Measurements from ENCODE around the gene P2RX2. TPM values are rescaled to one million over a fixed set of nuclear protein-coding genes. Genes with fewer than 3 reads are reported as not detected.

The P2RX2 gene
- total and polyA plus RNA-seq, 8 donors = 0.08 to 12.0 (median 0.37) TPM; not detected in 3

GRCh38 chr12:132582582-132583410 lies 35.8 kb upstream of the P2RX2 start:
- DNase-seq (peak in 2 of 6 donors; percentile 32 to 69), ATAC-seq (no peak), FAIRE-seq (no peak)
- intact Hi-C loops (cut with DNase I) = no loop called here
- no peak overlapping the region for H3K27ac ChIP-seq
- no peaks in the 10 kb centered on the region for H3K27me3 ChIP-seq
- no peak overlapping the region for H3K4me3 ChIP-seq
- peaks cover 0 to 4% (median 0%) of the 10 kb centered on the region in 3 donors for H3K36me3 ChIP-seq
- TF ChIP-seq, protein P1, sequence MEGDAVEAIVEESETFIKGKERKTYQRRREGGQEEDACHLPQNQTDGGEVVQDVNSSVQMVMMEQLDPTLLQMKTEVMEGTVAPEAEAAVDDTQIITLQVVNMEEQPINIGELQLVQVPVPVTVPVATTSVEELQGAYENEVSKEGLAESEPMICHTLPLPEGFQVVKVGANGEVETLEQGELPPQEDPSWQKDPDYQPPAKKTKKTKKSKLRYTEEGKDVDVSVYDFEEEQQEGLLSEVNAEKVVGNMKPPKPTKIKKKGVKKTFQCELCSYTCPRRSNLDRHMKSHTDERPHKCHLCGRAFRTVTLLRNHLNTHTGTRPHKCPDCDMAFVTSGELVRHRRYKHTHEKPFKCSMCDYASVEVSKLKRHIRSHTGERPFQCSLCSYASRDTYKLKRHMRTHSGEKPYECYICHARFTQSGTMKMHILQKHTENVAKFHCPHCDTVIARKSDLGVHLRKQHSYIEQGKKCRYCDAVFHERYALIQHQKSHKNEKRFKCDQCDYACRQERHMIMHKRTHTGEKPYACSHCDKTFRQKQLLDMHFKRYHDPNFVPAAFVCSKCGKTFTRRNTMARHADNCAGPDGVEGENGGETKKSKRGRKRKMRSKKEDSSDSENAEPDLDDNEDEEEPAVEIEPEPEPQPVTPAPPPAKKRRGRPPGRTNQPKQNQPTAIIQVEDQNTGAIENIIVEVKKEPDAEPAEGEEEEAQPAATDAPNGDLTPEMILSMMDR (IDR thresholded peaks at IDR 0.05) = no peak
- no peaks in the 10 kb centered on the region for H3K9me3 ChIP-seq
- WGBS, 2 donors = 92 to 94% methylated on average over 83 to 89 of the region's 89 CpGs
- no peaks in the 10 kb centered on the region for H3K4me1 ChIP-seq

- DNase-seq (peak in 1 of 6 donors; percentile 26), FAIRE-seq (no peak), ATAC-seq (no peak)
- Histone ChIP-seq H3K4me1 (no peaks in the 10 kb centered on the region), H3K9me3 (no peaks in the 10 kb centered on the region), H3K36me3 (peaks cover 0 to 4% (median 0%) of the 10 kb centered on the region in 3 donors), H3K4me3 (no peak overlapping the region), H3K27me3 (no peaks in the 10 kb centered on the region), H3K27ac (no peak overlapping the region)
- TF ChIP-seq, protein P1 (IDR thresholded peaks at IDR 0.05) = no peak
- intact Hi-C loops (cut with DNase I) = no loop called here
- 89 to 93% methylated on average over 25 to 50 of the region's 50 CpGs for WGBS, 2 donors
Observed at GRCh38 chr12:132583411-132583710, 35.2 kb upstream of the P2RX2 start.

DNA sequence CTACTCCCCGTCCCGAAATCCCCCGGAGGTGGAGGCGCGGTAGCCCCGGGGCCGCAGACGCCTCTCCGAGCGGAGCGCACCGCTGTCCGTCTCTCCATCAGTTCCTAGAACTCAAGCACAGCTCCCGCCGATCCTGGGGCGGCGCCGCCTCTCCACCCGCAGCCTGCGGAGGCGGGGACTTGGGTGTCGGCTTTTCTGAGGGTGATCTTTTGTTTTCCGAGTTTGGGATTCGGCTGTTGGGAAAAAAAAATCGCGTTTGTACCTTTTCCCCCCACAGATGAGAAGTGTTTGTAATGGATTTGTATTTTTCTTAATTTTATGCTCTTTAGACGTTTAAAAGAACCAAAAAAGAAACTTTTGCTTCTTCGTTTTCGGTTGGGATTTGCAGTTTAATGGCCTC lies 34.8 kb upstream of the P2RX2 start:
- no peak for FAIRE-seq
- DNase-seq = peak in 2 of 6 donors; percentile 18 to 55
- no peak for ATAC-seq
- no peaks in the 10 kb centered on the region for H3K9me3 ChIP-seq
- TF ChIP-seq, protein P1 (IDR thresholded peaks at IDR 0.05) = no peak
- H3K27me3 ChIP-seq = no peaks in the 10 kb centered on the region
- intact Hi-C loops (cut with DNase I) = no loop called here
- no peak overlapping the region for H3K27ac ChIP-seq
- H3K36me3 ChIP-seq = peaks cover 0 to 4% (median 0%) of the 10 kb centered on the region in 3 donors
- H3K4me3 ChIP-seq = no peak overlapping the region
- WGBS, 2 donors = 89% methylated on average over 19 to 29 of the region's 29 CpGs
- no peaks in the 10 kb centered on the region for H3K4me1 ChIP-seq

GRCh38 chr12:132584429-132584828 lies 34.1 kb upstream of the P2RX2 start:
- peaks cover 0 to 3% (median 0%) of the 10 kb centered on the region in 3 donors for H3K36me3 ChIP-seq
- TF ChIP-seq, protein P1 (IDR thresholded peaks at IDR 0.05) = no peak
- no peak overlapping the region for H3K4me3 ChIP-seq
- FAIRE-seq (no peak), DNase-seq (peak in 1 of 6 donors; percentile 53), ATAC-seq (no peak)
- intact Hi-C loops (cut with DNase I) = no loop called here
- H3K27ac ChIP-seq = no peak overlapping the region
- 91 to 93% methylated on average over 14 of the region's 14 CpGs for WGBS, 2 donors
- no peaks in the 10 kb centered on the region for H3K4me1 ChIP-seq
- no peaks in the 10 kb centered on the region for H3K9me3 ChIP-seq
- H3K27me3 ChIP-seq = no peaks in the 10 kb centered on the region

GRCh38 chr12:132585177-132585576 lies 33.4 kb upstream of the P2RX2 start:
- intact Hi-C loops (cut with DNase I) = no loop called here
- Histone ChIP-seq H3K4me1 (no peaks in the 10 kb centered on the region), H3K9me3 (no peaks in the 10 kb centered on the region), H3K27ac (no peak overlapping the region), H3K4me3 (no peak overlapping the region), H3K27me3 (no peaks in the 10 kb centered on the region), H3K36me3 (no peaks in the 10 kb centered on the region)
- no peak for FAIRE-seq
- 67 to 81% methylated on average over 24 of the region's 24 CpGs for WGBS, 2 donors
- peak in 1 of 4 donors; percentile 15 for ATAC-seq
- TF ChIP-seq, protein P1 (IDR thresholded peaks at IDR 0.05) = no peak
- DNase-seq = peak in 1 of 6 donors; percentile 23
